Measurements from ENCODE around the gene C11orf52. TPM values are rescaled to one million over a fixed set of nuclear protein-coding genes. Genes with fewer than 3 reads are reported as not detected.

Gene C11orf52
- total RNA-seq, 1 experiment from 2014 or later = 4.0 TPM

GRCh38 chr11:111975076-111975806 is 56.5 kb downstream of the C11orf52 start:
- WGBS (ENCODE audit: extremely low coverage, insufficient read length, low lambda C conversion rate) = no CpG with 5 or more reads among the region's 2 CpGs
- no peaks in the 10 kb centered on the region for H3K9me3 Mint-ChIP-seq

More at GRCh38 chr11:111975076-111975806, 56.5 kb downstream of the C11orf52 start:
- DNase-seq = no peak
- Histone ChIP-seq H3K9ac (ENCODE audit: extremely low read depth, insufficient read length, low read length) (no peak overlapping the region), H3K18ac (ENCODE audit: insufficient read length, low read depth, low read length) (no peak overlapping the region), H2BK120ac (ENCODE audit: low read depth, low read length, poor library complexity, severe bottlenecking) (no peak overlapping the region), H3K79me2 (ENCODE audit: insufficient read depth, low read length) (no peaks in the 10 kb centered on the region), H3K4ac (ENCODE audit: low read depth, low read length) (no peak overlapping the region), H3K4me1 (ENCODE audit: insufficient read depth, low read length) (peaks cover 4% of the 10 kb centered on the region; the same call in 1 of the 2 replicates), H3K27me3 (ENCODE audit: insufficient read depth, low read length) (no peaks in the 10 kb centered on the region), H2AFZ (ENCODE audit: low read length) (no peak overlapping the region), H3K14ac (ENCODE audit: insufficient read depth, low read length) (no peak overlapping the region), H3K56ac (ENCODE audit: insufficient read length, low read depth, low read length) (no peak overlapping the region), H2BK20ac (ENCODE audit: low read depth, low read length, poor library complexity, severe bottlenecking) (no peak overlapping the region), H3K79me1 (ENCODE audit: insufficient read depth, low read depth, low read length, poor library complexity, severe bottlenecking) (no peaks in the 10 kb centered on the region), H4K8ac (replicated peaks; ENCODE audit: insufficient read length, low read depth, low read length) (no peak overlapping the region), H3T11ph (ENCODE audit: low read length) (no peak overlapping the region), H3K23ac (ENCODE audit: insufficient read length, low read depth, low read length) (no peak overlapping the region), H2BK15ac (ENCODE audit: low read depth, low read length) (no peak overlapping the region), H4K91ac (ENCODE audit: insufficient read length, low read depth, low read length) (no peak overlapping the region), H3K27ac (ENCODE audit: insufficient read length, low read depth, low read length) (no peak overlapping the region), H2BK12ac (ENCODE audit: insufficient read length, low read depth, low read length) (no peak overlapping the region), H4K5ac (ENCODE audit: insufficient read length, low read depth, low read length) (no peak overlapping the region), H2BK5ac (ENCODE audit: insufficient read length, low read length) (no peak overlapping the region), H4K20me1 (ENCODE audit: control insufficient read depth, insufficient read depth, insufficient read length) (no peaks in the 10 kb centered on the region), H3K4me2 (ENCODE audit: insufficient read depth, insufficient read length, low read length) (no peak overlapping the region), H2AK5ac (ENCODE audit: insufficient read length, low read length) (no peak overlapping the region), H3K23me2 (ENCODE audit: insufficient read length, low read depth, low read length, poor library complexity, severe bottlenecking) (peaks cover 10% of the 10 kb centered on the region), H3K9me3 (ENCODE audit: control insufficient read depth, low read depth, low read length) (no peaks in the 10 kb centered on the region)
- Mint-ChIP-seq H3K4me1 (peaks cover 29 to 30% of the 10 kb centered on the region in 2 experiments), H3K4me3 (no peak overlapping the region), H3K27ac (no peak overlapping the region), H3K27me3 (ENCODE audit: low read depth) (peaks cover 12% of the 10 kb centered on the region), H3K36me3 (ENCODE audit: insufficient read depth in 1 of 3, low read depth in 3 of 3) (peaks cover 2 to 10% (median 5%) of the 10 kb centered on the region in 3 experiments; a peak in 6 of 7 replicates)
- no peak for TF ChIP-seq CTCF (conservative IDR thresholded peaks at IDR 0.05)

Measured in H9 (cell line).